Measurements from ENCODE around the gene TRPM4. TPM values are rescaled to one million over a fixed set of nuclear protein-coding genes. Genes with fewer than 3 reads are reported as not detected.

The TRPM4 gene
- total RNA-seq, 4 donors from 2014 or later = 228 to 419 (median 258) TPM

DNA sequence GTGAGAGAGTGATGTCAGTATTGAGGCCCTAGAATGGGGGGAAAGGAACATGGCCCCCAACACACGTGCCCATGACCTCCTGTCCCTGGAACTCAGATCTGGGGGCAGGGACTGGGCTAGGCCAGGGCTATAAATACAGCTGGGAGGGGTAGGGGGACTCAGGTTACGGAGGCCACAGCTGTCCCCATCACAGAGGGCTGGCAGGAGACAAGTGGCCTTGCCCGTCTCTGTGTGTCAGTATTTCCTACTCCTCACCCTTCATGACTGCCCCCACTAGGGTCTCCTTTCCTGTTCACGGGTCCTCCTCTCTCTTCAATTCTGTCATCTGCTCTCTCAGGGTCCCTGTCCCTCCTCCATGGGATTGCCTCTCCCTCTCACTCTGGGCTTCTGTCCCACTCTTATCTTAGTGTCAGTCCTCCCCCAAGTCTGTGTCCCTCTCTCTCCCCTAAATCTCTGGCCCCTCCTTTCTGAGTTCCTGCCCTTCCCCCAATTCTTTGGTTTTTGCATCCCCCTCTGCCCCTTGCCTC, 1.7 kb upstream of the TRPM4 start:
- Histone ChIP-seq H3K4me3 (no peak overlapping the region), H3K4me1 (peaks cover 0 to 29% (median 5%) of the 10 kb centered on the region in 4 donors), H3K27me3 (no peaks in the 10 kb centered on the region), H3K36me3 (no peaks in the 10 kb centered on the region), H3K27ac (peak overlapping the region in 1 of 4 donors; percentile 12), H3K9me3 (peaks cover 0 to 5% (median 0%) of the 10 kb centered on the region in 4 donors)
- TF ChIP-seq, protein P1, sequence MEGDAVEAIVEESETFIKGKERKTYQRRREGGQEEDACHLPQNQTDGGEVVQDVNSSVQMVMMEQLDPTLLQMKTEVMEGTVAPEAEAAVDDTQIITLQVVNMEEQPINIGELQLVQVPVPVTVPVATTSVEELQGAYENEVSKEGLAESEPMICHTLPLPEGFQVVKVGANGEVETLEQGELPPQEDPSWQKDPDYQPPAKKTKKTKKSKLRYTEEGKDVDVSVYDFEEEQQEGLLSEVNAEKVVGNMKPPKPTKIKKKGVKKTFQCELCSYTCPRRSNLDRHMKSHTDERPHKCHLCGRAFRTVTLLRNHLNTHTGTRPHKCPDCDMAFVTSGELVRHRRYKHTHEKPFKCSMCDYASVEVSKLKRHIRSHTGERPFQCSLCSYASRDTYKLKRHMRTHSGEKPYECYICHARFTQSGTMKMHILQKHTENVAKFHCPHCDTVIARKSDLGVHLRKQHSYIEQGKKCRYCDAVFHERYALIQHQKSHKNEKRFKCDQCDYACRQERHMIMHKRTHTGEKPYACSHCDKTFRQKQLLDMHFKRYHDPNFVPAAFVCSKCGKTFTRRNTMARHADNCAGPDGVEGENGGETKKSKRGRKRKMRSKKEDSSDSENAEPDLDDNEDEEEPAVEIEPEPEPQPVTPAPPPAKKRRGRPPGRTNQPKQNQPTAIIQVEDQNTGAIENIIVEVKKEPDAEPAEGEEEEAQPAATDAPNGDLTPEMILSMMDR (IDR thresholded peaks at IDR 0.05) = no peak
- TF ChIP-seq POLR2A (IDR thresholded peaks at IDR 0.05) = no peak
- no peak for DNase-seq

DNA sequence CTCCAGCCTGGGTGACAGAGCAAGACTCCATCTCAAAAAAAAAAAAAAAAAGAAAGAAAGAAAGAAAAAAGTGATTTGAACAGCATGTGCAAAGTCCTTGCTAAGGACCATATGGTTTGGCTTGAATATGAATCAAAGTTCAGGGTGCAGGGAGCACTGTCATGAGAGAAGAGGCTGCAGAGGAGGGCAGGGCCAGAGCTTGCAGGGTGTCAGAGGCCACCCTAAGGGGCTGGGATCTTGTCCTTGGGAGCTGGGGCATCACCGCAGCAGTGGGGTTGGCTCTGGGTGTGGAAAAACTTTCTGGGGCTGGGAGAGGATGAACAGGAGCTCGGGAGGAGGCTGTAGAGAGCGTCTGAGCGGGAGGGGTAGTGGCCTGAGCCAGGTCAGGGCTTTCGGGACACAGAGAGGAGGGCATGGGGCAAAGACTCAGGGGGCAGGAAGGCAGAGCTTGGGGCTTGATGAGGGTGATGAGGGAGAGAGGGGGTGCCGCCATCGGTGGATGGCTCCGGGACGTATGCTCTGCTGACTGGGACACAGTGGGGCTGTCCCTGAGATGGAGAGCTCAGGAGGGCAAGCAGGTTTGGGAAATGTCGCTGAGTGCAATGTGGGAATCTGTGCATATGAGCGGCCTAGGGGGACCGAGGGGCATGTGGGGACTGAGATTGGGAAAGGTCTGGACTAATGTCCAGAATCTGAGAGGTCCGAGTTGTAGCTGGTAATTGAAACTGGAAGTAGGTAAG, 3.0 kb downstream of the TRPM4 start:
- Histone ChIP-seq H3K36me3 (no peaks in the 10 kb centered on the region), H3K27me3 (no peaks in the 10 kb centered on the region), H3K4me1 (peaks cover 0 to 28% (median 0%) of the 10 kb centered on the region in 4 donors), H3K4me3 (peak overlapping the region in 2 of 4 donors; percentile 18 to 19), H3K27ac (peak overlapping the region in 2 of 4 donors; percentile 15 to 68), H3K9me3 (no peaks in the 10 kb centered on the region)
- peak in 2 of 3 donors; percentile 61 to 64 for DNase-seq
- TF ChIP-seq, protein P1 (IDR thresholded peaks at IDR 0.05) = no peak
- no peak for TF ChIP-seq POLR2A (IDR thresholded peaks at IDR 0.05)

DNA sequence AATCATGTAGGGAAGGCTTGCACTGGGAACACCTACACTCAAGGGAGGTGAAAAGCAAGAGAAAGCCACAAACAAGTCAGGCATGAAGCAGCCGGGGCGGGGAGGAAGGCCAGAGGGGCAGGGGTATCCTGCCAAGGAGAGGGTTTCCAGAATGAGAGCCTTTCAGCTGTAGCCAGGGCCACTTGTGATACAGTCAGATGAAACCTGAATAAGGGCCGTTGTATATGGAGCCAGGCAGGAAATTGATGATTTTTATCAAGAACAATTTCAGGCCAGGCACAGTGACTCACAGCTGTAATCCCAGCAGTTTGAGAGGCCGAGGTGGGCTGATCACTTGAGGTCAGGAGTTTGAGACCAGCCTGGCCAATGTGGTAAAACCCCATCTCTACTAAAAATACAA, 4.4 kb downstream of the TRPM4 start:
- TF ChIP-seq POLR2A (IDR thresholded peaks at IDR 0.05) = no peak
- TF ChIP-seq, protein P1 (IDR thresholded peaks at IDR 0.05) = no peak
- Histone ChIP-seq H3K9me3 (no peaks in the 10 kb centered on the region), H3K27ac (no peak overlapping the region), H3K27me3 (no peaks in the 10 kb centered on the region), H3K36me3 (no peaks in the 10 kb centered on the region), H3K4me1 (peaks cover 0 to 34% (median 0%) of the 10 kb centered on the region in 4 donors), H3K4me3 (no peak overlapping the region)
- DNase-seq = no peak

DNA sequence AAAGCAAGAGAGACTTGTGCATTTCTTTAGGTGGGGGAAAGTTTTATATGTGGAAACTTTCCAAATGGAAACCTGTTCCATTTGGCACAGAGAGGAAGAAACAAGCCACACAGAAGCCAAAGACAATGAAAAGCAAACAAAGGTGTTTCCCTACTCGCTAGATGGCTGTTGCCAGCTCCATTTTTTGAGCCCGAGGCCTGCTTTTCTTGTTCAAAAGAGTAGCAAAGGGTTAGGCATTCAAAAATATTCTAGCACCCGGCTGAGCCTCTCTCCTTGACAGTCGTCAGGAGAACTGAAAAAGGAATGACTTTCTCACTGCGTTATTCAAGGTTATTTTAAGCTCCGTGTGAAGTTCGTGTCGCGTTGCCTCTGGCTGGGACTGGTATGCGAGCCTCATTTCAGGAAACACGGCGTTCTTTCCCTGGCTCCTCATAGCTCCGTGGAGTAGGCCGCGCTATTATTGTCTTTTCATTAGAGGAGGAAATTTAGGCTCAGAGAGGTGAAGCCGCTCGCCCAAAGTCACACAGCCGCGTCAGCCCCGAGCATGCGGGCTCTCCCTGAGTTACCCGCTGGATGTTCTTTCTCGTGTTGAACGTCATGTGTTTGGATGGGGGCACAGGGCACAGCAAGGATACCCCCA, 7.6 kb downstream of the TRPM4 start:
- Histone ChIP-seq H3K9me3 (no peaks in the 10 kb centered on the region), H3K27me3 (no peaks in the 10 kb centered on the region), H3K27ac (peak overlapping the region in 2 of 4 donors; percentile 34 to 66), H3K4me1 (peaks cover 0 to 34% (median 0%) of the 10 kb centered on the region in 4 donors), H3K4me3 (no peak overlapping the region), H3K36me3 (peaks cover 0 to 21% (median 0%) of the 10 kb centered on the region in 3 donors)
- no peak for DNase-seq
- TF ChIP-seq, protein P1 (IDR thresholded peaks at IDR 0.05) = no peak
- TF ChIP-seq POLR2A (IDR thresholded peaks at IDR 0.05) = no peak

DNA sequence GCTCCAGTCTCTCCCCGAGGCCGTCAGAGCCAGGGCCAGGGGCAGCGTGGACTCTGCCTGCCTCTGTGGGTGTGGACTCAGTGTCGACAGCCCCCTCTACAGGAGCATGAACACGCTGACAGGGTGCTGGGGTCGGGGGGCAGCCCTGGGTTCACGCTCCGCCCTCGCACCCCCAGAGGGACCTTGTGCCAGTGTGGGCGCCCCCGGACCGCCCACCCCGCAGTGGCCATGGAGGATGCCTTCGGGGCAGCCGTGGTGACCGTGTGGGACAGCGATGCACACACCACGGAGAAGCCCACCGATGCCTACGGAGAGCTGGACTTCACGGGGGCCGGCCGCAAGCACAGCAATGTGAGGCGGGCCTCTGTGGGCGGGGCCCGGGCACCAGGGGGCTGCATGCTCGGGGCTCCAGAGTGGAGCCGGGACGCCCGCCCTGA, 8.3 kb downstream of the TRPM4 start:
- no peaks in the 10 kb centered on the region for H3K9me3 ChIP-seq
- TF ChIP-seq, protein P1 (IDR thresholded peaks at IDR 0.05) = no peak
- no peak for TF ChIP-seq POLR2A (IDR thresholded peaks at IDR 0.05)
- no peak for DNase-seq
- no peaks in the 10 kb centered on the region for H3K27me3 ChIP-seq
- H3K4me3 ChIP-seq = no peak overlapping the region
- H3K36me3 ChIP-seq = peaks cover 0 to 25% (median 0%) of the 10 kb centered on the region in 3 donors
- H3K27ac ChIP-seq = peak overlapping the region in 2 of 4 donors; percentile 34 to 66
- peaks cover 0 to 32% (median 0%) of the 10 kb centered on the region in 4 donors for H3K4me1 ChIP-seq

Data from Peyer's patch (tissue), 4 donors.